ENCODE data around the gene LINGO3. TPM values are rescaled to one million over a fixed set of nuclear protein-coding genes. Genes with fewer than 3 reads are reported as not detected.

Gene LINGO3
- total and polyA plus RNA-seq, 7 experiments from 2014 or later: 0.27 to 12.9 (median 1.3) TPM

DNA sequence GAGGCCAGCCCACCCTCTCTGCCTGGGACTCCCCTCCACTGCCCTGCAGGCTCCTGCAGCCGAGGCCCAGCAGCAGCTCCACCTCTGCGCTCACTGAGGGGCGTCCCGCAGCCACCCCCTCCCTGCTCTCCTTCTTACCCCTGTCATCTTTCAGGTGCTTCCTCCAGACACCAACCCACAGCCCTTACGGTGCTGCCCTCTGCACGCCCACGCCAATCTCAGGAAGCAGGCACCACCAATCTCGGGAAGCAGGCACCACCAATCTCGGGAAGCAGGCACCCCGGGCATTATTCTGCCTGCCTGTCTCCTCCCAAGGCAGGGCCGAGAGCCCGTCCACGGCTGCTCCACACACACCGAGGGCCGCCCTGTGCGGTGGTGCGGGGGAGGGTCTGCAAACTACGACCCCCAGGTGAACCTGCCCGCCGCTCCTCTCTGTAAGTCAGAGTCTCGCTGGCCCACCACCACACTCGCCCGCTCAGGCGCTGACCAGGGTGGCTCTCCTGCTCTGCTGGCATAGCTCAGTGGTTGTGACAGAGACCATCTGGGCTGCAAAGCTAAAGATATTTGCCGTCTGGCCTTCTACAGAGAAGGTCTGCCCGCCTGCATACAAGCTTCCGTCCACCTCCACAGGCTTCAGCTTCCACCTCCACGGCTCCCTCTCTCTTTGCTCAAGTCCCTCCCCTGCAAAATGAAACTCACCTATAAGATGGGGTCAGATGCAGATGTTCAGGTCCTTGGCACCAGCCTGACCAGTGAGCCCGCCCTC is 17.5 kb upstream of the LINGO3 start:
- ChIA-PET POLR2A (no interaction called here), CTCF (no interaction called here)
- Histone ChIP-seq H3K27ac (ENCODE audit: low read depth, low read length) (no peak overlapping the region), H3K27me3 (ENCODE audit: control insufficient read depth in 2 of 2, insufficient read depth in 2 of 2, low read length in 2 of 2) (no peaks in the 10 kb centered on the region), H3K4me3 (ENCODE audit: low read length) (no peak overlapping the region), H3K9me3 (ENCODE audit: control insufficient read depth in 2 of 3, low read length in 3 of 3) (no peaks in the 10 kb centered on the region), H3K36me3 (ENCODE audit: control insufficient read depth in 2 of 3, insufficient read depth in 3 of 3, low read length in 3 of 3) (peaks cover 0 to 56% (median 0%) of the 10 kb centered on the region in 3 experiments), H3K4me1 (ENCODE audit: control insufficient read depth in 2 of 2, insufficient read depth in 2 of 2, low read length in 2 of 2) (peaks cover 10 to 22% of the 10 kb centered on the region in 2 donors)
- DNase-seq (no peak), ATAC-seq (no peak)
- H3K36me3 Mint-ChIP-seq: peaks cover 0 to 16% (median 4%) of the 10 kb centered on the region in 5 donors
- intact Hi-C loops (cut with micrococcal nuclease): no loop called here
- H3K9me3 Mint-ChIP-seq: peaks cover 0 to 4% (median 0%) of the 10 kb centered on the region in 11 donors
- peak overlapping the region in 9 of 10 donors; percentile 22 to 99 (median 58) for H3K4me3 Mint-ChIP-seq
- peaks cover 0 to 2% (median 0%) of the 10 kb centered on the region in 5 donors for H3K27me3 Mint-ChIP-seq
- H3K4me1 Mint-ChIP-seq: peaks cover 33 to 54% (median 43%) of the 10 kb centered on the region in 7 donors
- H3K27ac Mint-ChIP-seq: peak overlapping the region in 7 of 9 donors; percentile 28 to 95 (median 66)

DNA sequence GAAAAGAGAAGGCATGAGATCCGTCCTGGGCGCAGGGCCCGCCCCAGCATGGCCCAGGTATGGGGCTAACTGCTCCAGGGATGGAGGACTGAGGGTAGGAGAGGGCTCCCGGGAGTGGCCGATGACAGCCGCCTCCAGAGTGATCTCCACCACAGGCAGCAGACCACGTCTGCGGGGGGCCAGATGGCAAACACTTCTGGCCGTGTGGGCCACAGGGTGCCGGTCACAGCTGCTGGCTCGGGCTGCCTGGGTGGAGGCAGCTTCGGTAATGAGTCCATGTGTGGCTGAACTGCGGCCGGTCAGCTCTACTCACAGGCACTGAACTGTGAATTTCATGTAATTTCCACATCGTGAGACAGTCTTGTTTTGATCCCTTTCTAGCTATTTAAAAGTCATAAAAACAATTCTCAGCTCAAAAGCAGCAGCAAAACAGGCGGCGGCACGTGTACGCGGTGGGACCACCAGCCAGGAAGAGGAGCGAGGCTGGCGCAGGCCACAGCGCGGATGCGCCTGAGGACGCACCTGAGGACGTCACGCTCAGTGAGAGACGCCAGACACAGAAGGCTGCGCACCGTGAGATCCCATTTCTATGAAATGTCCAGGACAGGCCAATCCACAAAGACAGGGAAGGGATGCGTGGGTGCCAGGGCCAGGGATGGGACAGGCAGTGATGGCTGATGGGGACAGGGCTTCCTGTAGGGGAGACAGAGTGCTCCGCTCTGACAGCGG is 16.4 kb upstream of the LINGO3 start:
- H3K27me3 Mint-ChIP-seq: peaks cover 0 to 2% (median 0%) of the 10 kb centered on the region in 5 donors
- intact Hi-C loops (cut with micrococcal nuclease): no loop called here
- H3K4me3 ChIP-seq (ENCODE audit: low read length): no peak overlapping the region
- H3K4me3 Mint-ChIP-seq: peak overlapping the region in 1 of 10 donors; percentile 20
- peaks cover 0 to 4% (median 0%) of the 10 kb centered on the region in 11 donors for H3K9me3 Mint-ChIP-seq
- no peaks in the 10 kb centered on the region for H3K9me3 ChIP-seq (ENCODE audit: control insufficient read depth in 2 of 3, low read length in 3 of 3)
- H3K27ac ChIP-seq (ENCODE audit: low read depth, low read length): no peak overlapping the region
- H3K4me1 ChIP-seq (ENCODE audit: control insufficient read depth in 2 of 2, insufficient read depth in 2 of 2, low read length in 2 of 2): peaks cover 10 to 17% of the 10 kb centered on the region in 2 donors
- ChIA-PET POLR2A (interaction anchor here (0.6 kb wide), 1 partner anchor 1666 kb away, joined by 3 read pairs; no protein-coding TSS in a partner anchor), CTCF (interaction anchor here (0.8 kb wide), 1 partner anchor 66 kb away, joined by 4 read pairs; no protein-coding TSS in a partner anchor)
- DNase-seq (no peak), ATAC-seq (no peak)
- peaks cover 22 to 44% (median 33%) of the 10 kb centered on the region in 7 donors for H3K4me1 Mint-ChIP-seq
- H3K36me3 ChIP-seq (ENCODE audit: control insufficient read depth in 2 of 3, insufficient read depth in 3 of 3, low read length in 3 of 3): peaks cover 0 to 56% (median 0%) of the 10 kb centered on the region in 3 experiments
- H3K36me3 Mint-ChIP-seq: peaks cover 0 to 13% (median 4%) of the 10 kb centered on the region in 5 donors
- no peaks in the 10 kb centered on the region for H3K27me3 ChIP-seq (ENCODE audit: control insufficient read depth in 2 of 2, insufficient read depth in 2 of 2, low read length in 2 of 2)
- peak overlapping the region in 3 of 9 donors; percentile 24 to 42 (median 40) for H3K27ac Mint-ChIP-seq

DNA sequence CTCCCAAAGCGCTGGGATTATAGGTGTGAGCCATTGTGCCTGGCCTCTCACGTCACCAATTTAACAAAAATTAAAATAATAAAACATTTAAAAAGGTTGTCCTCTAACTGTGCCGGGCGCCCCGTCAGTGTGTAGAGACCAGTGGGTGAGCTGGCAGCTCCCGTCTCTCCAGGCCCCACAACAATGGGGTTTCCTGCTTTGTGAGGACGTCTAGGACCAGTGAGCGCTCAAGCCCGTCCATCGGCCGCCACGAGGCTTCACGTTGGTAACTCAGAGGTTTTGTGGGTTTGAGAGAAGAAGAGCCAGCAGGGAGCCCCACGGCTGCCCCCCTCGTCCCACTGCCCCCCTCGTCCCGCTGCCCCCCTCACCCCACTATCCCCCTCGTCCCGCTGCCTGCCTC is 15.8 kb upstream of the LINGO3 start:
- Histone ChIP-seq H3K36me3 (ENCODE audit: control insufficient read depth in 2 of 3, insufficient read depth in 3 of 3, low read length in 3 of 3) (peaks cover 0 to 54% (median 0%) of the 10 kb centered on the region in 3 experiments), H3K4me1 (ENCODE audit: control insufficient read depth in 2 of 2, insufficient read depth in 2 of 2, low read length in 2 of 2) (peaks cover 5 to 12% of the 10 kb centered on the region in 2 donors), H3K4me3 (ENCODE audit: low read length) (no peak overlapping the region), H3K27ac (ENCODE audit: low read depth, low read length) (no peak overlapping the region), H3K9me3 (ENCODE audit: control insufficient read depth in 2 of 3, low read length in 3 of 3) (no peaks in the 10 kb centered on the region), H3K27me3 (ENCODE audit: control insufficient read depth in 2 of 2, insufficient read depth in 2 of 2, low read length in 2 of 2) (no peaks in the 10 kb centered on the region)
- Mint-ChIP-seq H3K9me3 (peaks cover 0 to 4% (median 0%) of the 10 kb centered on the region in 11 donors), H3K4me1 (peaks cover 17 to 40% (median 29%) of the 10 kb centered on the region in 7 donors), H3K27ac (no peak overlapping the region), H3K4me3 (no peak overlapping the region), H3K36me3 (peaks cover 0 to 13% (median 4%) of the 10 kb centered on the region in 5 donors), H3K27me3 (peaks cover 0 to 2% (median 0%) of the 10 kb centered on the region in 5 donors)
- ChIA-PET POLR2A (interaction anchor here (0.6 kb wide), 1 partner anchor 1667 kb away, joined by 3 read pairs; no protein-coding TSS in a partner anchor), CTCF (interaction anchor here (0.8 kb wide), 1 partner anchor 65 kb away, joined by 4 read pairs; no protein-coding TSS in a partner anchor)
- DNase-seq (no peak), ATAC-seq (no peak)
- intact Hi-C loops (cut with micrococcal nuclease): no loop called here

- Histone ChIP-seq H3K9me3 (ENCODE audit: control insufficient read depth in 2 of 3, low read length in 3 of 3) (no peaks in the 10 kb centered on the region), H3K4me1 (ENCODE audit: control insufficient read depth in 2 of 2, insufficient read depth in 2 of 2, low read length in 2 of 2) (peaks cover 0 to 2% of the 10 kb centered on the region in 2 donors), H3K4me3 (ENCODE audit: low read length) (no peak overlapping the region), H3K27ac (ENCODE audit: low read depth, low read length) (no peak overlapping the region), H3K27me3 (ENCODE audit: control insufficient read depth in 2 of 2, insufficient read depth in 2 of 2, low read length in 2 of 2) (no peaks in the 10 kb centered on the region), H3K36me3 (ENCODE audit: control insufficient read depth in 2 of 3, insufficient read depth in 3 of 3, low read length in 3 of 3) (peaks cover 0 to 51% (median 0%) of the 10 kb centered on the region in 3 experiments)
- no peaks in the 10 kb centered on the region for H3K27me3 Mint-ChIP-seq
- peaks cover 11 to 23% (median 14%) of the 10 kb centered on the region in 7 donors for H3K4me1 Mint-ChIP-seq
- H3K4me3 Mint-ChIP-seq: no peak overlapping the region
- no peaks in the 10 kb centered on the region for H3K9me3 Mint-ChIP-seq
- CTCF ChIA-PET: no interaction called here
- peaks cover 0 to 12% (median 0%) of the 10 kb centered on the region in 5 donors for H3K36me3 Mint-ChIP-seq
- H3K27ac Mint-ChIP-seq: no peak overlapping the region
- POLR2A ChIA-PET: interaction anchor here (0.6 kb wide), 2 partner anchors 33 to 93 kb away, joined by 3 to 4 read pairs; no protein-coding TSS in a partner anchor
- ATAC-seq: no peak
- no peak for DNase-seq
- intact Hi-C loops (cut with micrococcal nuclease): no loop called here
These were observed 13.8 kb upstream of the LINGO3 start for GRCh38 chr19:2321565-2322283.

DNA sequence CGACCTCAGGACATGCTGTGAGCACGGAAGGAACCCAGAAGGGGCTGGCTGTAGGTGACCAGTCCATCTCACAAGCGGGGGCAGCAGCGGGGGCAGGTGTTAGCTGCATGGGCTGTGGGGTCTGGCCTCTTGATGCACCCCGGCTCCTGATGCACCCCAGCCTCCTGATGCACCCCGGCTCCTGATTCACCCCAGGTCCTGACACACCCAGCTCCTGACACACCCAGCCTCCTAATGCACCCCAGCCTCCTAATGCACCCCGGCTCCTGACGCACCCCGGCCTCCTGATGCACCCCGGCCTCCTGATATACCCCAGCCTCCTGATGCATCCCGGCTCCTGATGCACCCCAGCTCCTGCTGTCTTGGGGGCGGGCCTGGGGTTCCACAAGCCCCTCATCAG is 13.0 kb upstream of the LINGO3 start:
- ATAC-seq (no peak), DNase-seq (no peak)
- Mint-ChIP-seq H3K9me3 (peaks cover 0 to 2% (median 0%) of the 10 kb centered on the region in 11 donors), H3K27me3 (no peaks in the 10 kb centered on the region), H3K27ac (no peak overlapping the region), H3K4me1 (peaks cover 7 to 15% (median 9%) of the 10 kb centered on the region in 7 donors), H3K4me3 (no peak overlapping the region), H3K36me3 (peaks cover 0 to 6% (median 0%) of the 10 kb centered on the region in 5 donors)
- no peak overlapping the region for H3K27ac ChIP-seq (ENCODE audit: low read depth, low read length)
- H3K4me3 ChIP-seq (ENCODE audit: low read length): no peak overlapping the region
- no peaks in the 10 kb centered on the region for H3K9me3 ChIP-seq (ENCODE audit: control insufficient read depth in 2 of 3, low read length in 3 of 3)
- ChIA-PET POLR2A (interaction anchor here (0.6 kb wide), 1 partner anchor 82 kb away, joined by 4 read pairs; no protein-coding TSS in a partner anchor), CTCF (no interaction called here)
- no peaks in the 10 kb centered on the region for H3K4me1 ChIP-seq (ENCODE audit: control insufficient read depth in 2 of 2, insufficient read depth in 2 of 2, low read length in 2 of 2)
- H3K36me3 ChIP-seq (ENCODE audit: control insufficient read depth in 2 of 3, insufficient read depth in 3 of 3, low read length in 3 of 3): peaks cover 0 to 48% (median 0%) of the 10 kb centered on the region in 3 experiments
- no peaks in the 10 kb centered on the region for H3K27me3 ChIP-seq (ENCODE audit: control insufficient read depth in 2 of 2, insufficient read depth in 2 of 2, low read length in 2 of 2)
- intact Hi-C loops (cut with micrococcal nuclease): no loop called here

DNA sequence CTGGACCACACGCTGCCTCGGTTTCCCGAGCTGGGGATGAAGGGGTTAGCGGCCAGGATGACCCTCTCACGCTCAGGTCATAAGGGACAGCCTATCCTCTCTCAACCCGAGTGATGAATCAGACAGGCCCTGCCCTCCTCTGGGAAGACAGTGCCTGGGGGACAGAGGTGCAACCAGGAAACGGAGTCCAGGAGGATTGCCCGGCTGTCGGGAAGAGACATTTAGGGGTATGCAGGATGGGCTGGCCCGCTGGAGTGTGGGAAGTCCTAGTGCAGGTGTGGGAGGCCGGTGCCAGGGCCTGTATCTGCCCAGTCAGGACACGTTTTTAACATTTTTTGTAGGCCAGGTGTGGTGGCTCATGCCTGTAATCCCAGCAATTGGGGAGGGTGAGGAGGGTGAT is 12.1 kb upstream of the LINGO3 start:
- Mint-ChIP-seq H3K27ac (no peak overlapping the region), H3K36me3 (peaks cover under 1 to 7% (median 5%) of the 10 kb centered on the region in 5 donors), H3K9me3 (peaks cover 2 to 11% (median 4%) of the 10 kb centered on the region in 11 donors), H3K4me3 (no peak overlapping the region), H3K4me1 (peaks cover 0 to 8% (median 6%) of the 10 kb centered on the region in 7 donors), H3K27me3 (peaks cover 0 to 6% (median 3%) of the 10 kb centered on the region in 5 donors)
- no peak overlapping the region for H3K27ac ChIP-seq (ENCODE audit: low read depth, low read length)
- H3K36me3 ChIP-seq (ENCODE audit: control insufficient read depth in 2 of 3, insufficient read depth in 3 of 3, low read length in 3 of 3): peaks cover 0 to 41% (median 0%) of the 10 kb centered on the region in 3 experiments
- ChIA-PET POLR2A (interaction anchor here (0.5 to 0.6 kb wide), 2 partner anchors 288 to 423 kb away, joined by 4 to 5 read pairs; no protein-coding TSS in a partner anchor), CTCF (no interaction called here)
- intact Hi-C loops (cut with micrococcal nuclease): no loop called here
- ATAC-seq (no peak), DNase-seq (no peak)
- no peak overlapping the region for H3K4me3 ChIP-seq (ENCODE audit: low read length)
- H3K9me3 ChIP-seq (ENCODE audit: control insufficient read depth in 2 of 3, low read length in 3 of 3): peaks cover 0 to 7% (median under 1%) of the 10 kb centered on the region in 3 experiments
- H3K4me1 ChIP-seq (ENCODE audit: control insufficient read depth in 2 of 2, insufficient read depth in 2 of 2, low read length in 2 of 2): no peaks in the 10 kb centered on the region
- no peaks in the 10 kb centered on the region for H3K27me3 ChIP-seq (ENCODE audit: control insufficient read depth in 2 of 2, insufficient read depth in 2 of 2, low read length in 2 of 2)
